Measurements from ENCODE around the gene KLHL42.

Gene KLHL42

GRCh38 chr12:27822076-27822712 is 42.2 kb downstream of the KLHL42 start:
- peak; percentile 56 for DNase-seq (ENCODE audit: low spot score)
- Histone ChIP-seq H3K4me3 (ENCODE audit: severe bottlenecking) (peak overlapping the region; percentile 16), H3K27me3 (ENCODE audit: insufficient read depth, poor library complexity, severe bottlenecking) (no peaks in the 10 kb centered on the region), H3K36me3 (ENCODE audit: low read depth) (no peaks in the 10 kb centered on the region), H3K4me1 (ENCODE audit: insufficient read depth, poor library complexity, severe bottlenecking) (peaks cover 18% of the 10 kb centered on the region), H3K27ac (ENCODE audit: poor library complexity, severe bottlenecking) (peak overlapping the region; percentile 91), H3K9me3 (ENCODE audit: severe bottlenecking) (no peaks in the 10 kb centered on the region)
- TF ChIP-seq CTCF (IDR thresholded peaks at IDR 0.05; ENCODE audit: poor library complexity, severe bottlenecking), result no peak
- ATAC-seq (ENCODE audit: low read depth), result peak; percentile 95

GRCh38 chr12:27823038-27823437 is 43.0 kb downstream of the KLHL42 start:
- H3K4me1 ChIP-seq (ENCODE audit: insufficient read depth, poor library complexity, severe bottlenecking), result peaks cover 18% of the 10 kb centered on the region
- ATAC-seq (ENCODE audit: low read depth), result no peak
- no peak overlapping the region for H3K4me3 ChIP-seq (ENCODE audit: severe bottlenecking)
- TF ChIP-seq CTCF (IDR thresholded peaks at IDR 0.05; ENCODE audit: poor library complexity, severe bottlenecking), result no peak
- no peaks in the 10 kb centered on the region for H3K36me3 ChIP-seq (ENCODE audit: low read depth)
- DNase-seq (ENCODE audit: low spot score), result no peak
- H3K27me3 ChIP-seq (ENCODE audit: insufficient read depth, poor library complexity, severe bottlenecking), result no peaks in the 10 kb centered on the region
- H3K27ac ChIP-seq (ENCODE audit: poor library complexity, severe bottlenecking), result peak overlapping the region; percentile 91
- H3K9me3 ChIP-seq (ENCODE audit: severe bottlenecking), result no peaks in the 10 kb centered on the region

GRCh38 chr12:27824126-27824842 is 44.3 kb downstream of the KLHL42 start:
- Histone ChIP-seq H3K36me3 (ENCODE audit: low read depth) (no peaks in the 10 kb centered on the region), H3K9me3 (ENCODE audit: severe bottlenecking) (no peaks in the 10 kb centered on the region), H3K27me3 (ENCODE audit: insufficient read depth, poor library complexity, severe bottlenecking) (no peaks in the 10 kb centered on the region), H3K4me1 (ENCODE audit: insufficient read depth, poor library complexity, severe bottlenecking) (peaks cover 18% of the 10 kb centered on the region), H3K27ac (ENCODE audit: poor library complexity, severe bottlenecking) (no peak overlapping the region), H3K4me3 (ENCODE audit: severe bottlenecking) (no peak overlapping the region)
- DNase-seq (ENCODE audit: low spot score) (no peak), ATAC-seq (ENCODE audit: low read depth) (no peak)
- no peak for TF ChIP-seq CTCF (IDR thresholded peaks at IDR 0.05; ENCODE audit: poor library complexity, severe bottlenecking)

GRCh38 chr12:27826076-27826475 is 46.0 kb downstream of the KLHL42 start:
- peaks cover 15% of the 10 kb centered on the region for H3K4me1 ChIP-seq (ENCODE audit: insufficient read depth, poor library complexity, severe bottlenecking)
- no peak overlapping the region for H3K4me3 ChIP-seq (ENCODE audit: severe bottlenecking)
- H3K36me3 ChIP-seq (ENCODE audit: low read depth), result no peaks in the 10 kb centered on the region
- no peaks in the 10 kb centered on the region for H3K27me3 ChIP-seq (ENCODE audit: insufficient read depth, poor library complexity, severe bottlenecking)
- DNase-seq (ENCODE audit: low spot score) (no peak), ATAC-seq (ENCODE audit: low read depth) (no peak)
- no peaks in the 10 kb centered on the region for H3K9me3 ChIP-seq (ENCODE audit: severe bottlenecking)
- H3K27ac ChIP-seq (ENCODE audit: poor library complexity, severe bottlenecking), result no peak overlapping the region
- no peak for TF ChIP-seq CTCF (IDR thresholded peaks at IDR 0.05; ENCODE audit: poor library complexity, severe bottlenecking)

- ATAC-seq (ENCODE audit: low read depth), result no peak
- TF ChIP-seq CTCF (IDR thresholded peaks at IDR 0.05; ENCODE audit: poor library complexity, severe bottlenecking), result no peak
- no peaks in the 10 kb centered on the region for H3K9me3 ChIP-seq (ENCODE audit: severe bottlenecking)
- H3K27me3 ChIP-seq (ENCODE audit: insufficient read depth, poor library complexity, severe bottlenecking), result no peaks in the 10 kb centered on the region
- H3K4me3 ChIP-seq (ENCODE audit: severe bottlenecking), result no peak overlapping the region
- no peak overlapping the region for H3K27ac ChIP-seq (ENCODE audit: poor library complexity, severe bottlenecking)
- H3K4me1 ChIP-seq (ENCODE audit: insufficient read depth, poor library complexity, severe bottlenecking), result no peaks in the 10 kb centered on the region
- H3K36me3 ChIP-seq (ENCODE audit: low read depth), result no peaks in the 10 kb centered on the region
- DNase-seq (ENCODE audit: low spot score), result no peak
These were observed 48.2 kb downstream of the KLHL42 start for GRCh38 chr12:27828196-27828595.

Measured in RWPE2 (cell line).